HG02970 (cell line): ENCODE results near the gene RALGPS1.

Experiments used
- ATAC-seq: cut with Tn5 transposase; IDR thresholded peaks from one replicate; pipeline ENCODE4 v1.9.1; 2021; ENCODE audit warnings: mild to moderate bottlenecking, moderate library complexity, moderate number of reproducible peaks; ENCODE audit not compliant: unreplicated experiment, low FRiP score

RALGPS1 gene

DNA sequence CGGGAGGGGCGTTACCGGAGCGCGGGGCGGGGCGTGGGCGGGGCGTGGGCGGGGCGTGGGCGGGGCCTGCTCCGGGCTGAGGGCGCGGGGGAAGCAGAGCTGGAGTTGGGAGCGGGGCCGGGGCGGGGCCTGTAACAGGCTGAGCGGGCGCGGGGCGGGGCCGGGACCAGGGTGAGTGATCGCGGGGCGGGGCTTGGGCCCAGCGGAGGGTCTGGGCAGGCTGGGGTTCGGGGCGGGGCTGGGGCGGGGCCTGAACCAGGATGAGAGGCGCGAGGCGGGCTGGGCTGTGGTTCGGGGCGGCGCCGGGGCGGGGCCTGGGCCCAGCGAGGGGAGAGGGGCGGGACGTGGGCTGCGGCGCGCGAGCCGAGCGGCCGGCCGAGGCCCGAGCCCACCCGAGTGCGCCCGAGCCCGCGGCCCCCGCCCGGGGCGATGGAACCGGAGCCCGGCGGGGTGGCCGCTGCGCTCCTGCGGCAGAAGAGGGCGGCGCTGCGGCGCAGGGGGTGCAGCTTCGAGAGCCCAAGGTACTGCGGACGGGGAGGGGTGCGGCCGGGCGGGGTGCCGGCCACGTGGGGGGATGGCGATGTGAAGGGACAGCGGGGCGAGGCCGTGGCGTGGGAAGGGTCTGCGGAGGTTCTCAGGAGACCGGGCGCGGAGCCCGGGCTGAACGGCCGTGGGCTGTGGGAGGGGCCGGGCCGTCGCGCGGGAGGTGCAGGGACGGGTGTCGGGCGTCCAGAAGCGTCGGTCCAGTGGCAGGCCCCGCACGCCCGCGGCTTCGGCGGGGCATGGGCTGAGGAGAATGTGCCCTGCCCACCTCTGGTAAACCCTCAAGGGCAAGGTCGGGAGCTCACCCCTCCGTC, 310.5 kb downstream of the RALGPS1 start:
- peak; percentile 48 for ATAC-seq

DNA sequence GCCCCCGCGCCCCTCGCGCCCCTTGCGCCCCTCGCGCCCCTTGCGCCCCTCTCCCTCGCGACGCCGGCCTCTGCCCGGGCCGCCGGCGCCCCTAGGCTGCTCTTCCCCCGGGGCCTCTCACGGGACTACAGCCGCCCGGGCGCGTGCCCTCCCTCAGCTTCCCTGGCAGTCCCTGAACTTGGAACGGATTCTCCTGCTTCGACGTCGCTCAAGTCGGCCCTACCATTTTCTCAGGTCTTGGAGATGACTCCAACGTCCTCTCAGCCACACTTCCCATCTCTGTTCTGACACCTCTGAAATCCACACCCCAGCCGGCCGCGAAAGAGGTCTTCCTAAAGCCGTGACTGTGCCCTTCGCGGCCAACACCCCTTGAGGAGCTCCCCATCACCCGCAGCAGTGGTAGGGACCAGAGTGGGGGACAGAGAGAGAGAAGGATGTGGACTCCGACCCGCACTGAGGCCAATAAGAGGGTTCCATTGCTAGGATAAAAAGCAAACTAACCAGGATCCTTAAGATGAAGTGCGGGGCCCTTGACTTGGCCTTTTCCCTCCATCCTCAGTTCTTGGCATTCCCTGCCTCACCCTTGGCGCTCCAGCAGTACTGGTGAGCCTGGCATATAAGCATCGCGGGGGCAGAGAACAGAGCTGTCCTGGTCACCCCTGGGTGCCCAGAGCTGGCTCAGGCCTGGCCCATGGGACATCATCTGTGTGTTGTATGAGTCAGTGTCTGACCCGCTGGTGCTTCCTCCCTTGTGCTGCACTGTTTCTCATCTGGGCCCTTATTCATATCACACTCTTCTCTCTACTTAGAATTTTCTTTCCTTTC, 311.4 kb downstream of the RALGPS1 start:
- no peak for ATAC-seq

DNA sequence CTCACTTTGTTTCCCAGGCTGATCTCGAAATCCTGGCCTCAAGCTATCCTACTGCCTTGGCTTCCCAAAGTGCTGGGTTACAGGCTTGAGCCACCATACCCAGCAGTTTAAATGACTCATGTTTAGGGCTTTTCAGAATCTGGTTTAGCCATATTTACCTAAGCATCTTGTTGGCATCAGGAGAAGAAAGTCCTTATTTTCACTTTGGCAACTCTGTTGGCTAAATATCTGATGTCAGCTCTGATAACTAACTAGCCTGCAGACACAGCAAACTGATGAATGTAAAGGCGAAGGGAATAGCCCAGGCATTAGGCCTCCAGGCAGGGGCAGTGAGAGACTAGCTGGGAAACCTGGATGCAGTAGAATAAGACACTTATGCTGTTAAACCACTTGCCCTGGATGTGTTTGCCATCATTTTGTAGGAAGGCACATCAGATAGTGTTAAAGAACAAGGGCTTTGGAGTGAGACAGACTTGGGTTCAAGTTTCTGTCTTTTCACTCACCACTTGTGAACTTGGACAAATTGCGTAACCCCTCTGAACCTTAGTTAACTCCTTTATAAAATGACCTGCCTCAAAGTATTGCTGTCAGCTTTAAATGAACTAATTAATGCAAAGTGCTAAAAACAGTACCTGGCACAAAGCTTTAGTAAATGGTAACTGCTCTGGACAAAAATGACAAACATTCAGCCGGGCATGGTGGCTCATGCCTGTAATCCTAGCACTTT, 315.3 kb downstream of the RALGPS1 start:
- ATAC-seq, result no peak

DNA sequence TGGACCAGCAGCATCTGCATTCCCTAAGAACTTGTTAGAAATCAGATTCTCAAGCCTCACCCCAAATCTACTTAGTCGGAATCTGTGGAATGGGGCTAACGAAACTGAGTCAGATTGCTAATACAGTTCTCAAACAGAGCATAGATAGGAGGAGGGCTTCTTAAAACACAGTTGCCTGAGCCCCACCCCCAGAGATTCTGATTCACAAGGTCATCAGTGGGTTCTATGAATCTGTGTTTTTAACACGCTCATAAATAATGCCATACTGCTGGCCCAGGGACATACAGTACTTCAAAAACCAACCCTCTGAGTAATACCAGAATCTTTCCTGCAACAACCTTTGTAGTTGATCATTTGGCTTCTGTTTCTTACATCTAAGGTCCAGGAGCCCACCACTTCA, 317.1 kb downstream of the RALGPS1 start:
- no peak for ATAC-seq

DNA sequence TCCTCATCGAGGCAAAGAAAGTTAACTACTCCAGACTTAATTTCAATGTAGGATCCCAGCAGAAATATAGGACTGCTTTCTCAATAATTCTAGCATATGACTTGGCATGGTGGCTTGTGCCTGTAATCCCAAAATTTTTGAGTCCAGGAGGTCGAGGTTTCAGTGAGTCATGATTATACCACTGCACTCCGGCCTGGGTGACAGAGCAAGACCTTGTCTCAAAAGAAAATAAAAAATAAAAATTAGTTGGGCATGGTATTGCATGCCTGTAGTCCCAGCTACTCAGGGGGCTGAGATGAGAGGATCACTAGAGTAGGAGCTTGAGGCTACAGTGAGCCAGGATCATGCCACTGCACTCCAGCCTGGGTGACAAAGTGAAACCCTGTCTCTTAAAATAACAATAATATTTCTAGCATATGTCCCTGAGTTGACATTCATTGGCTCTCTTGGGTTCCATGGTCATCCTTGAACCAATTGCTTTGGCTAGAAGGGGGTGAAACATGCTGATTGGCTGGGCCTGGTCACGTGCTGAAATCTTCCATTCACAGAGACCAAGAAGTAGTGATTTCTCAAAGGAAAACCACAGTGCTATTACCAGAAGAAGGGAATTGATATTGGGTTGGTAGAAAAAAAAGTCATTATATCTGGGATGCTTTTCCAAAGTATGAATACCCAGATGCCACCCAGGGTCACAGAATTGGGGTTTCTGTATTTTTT, 318.4 kb downstream of the RALGPS1 start:
- ATAC-seq, result no peak

DNA sequence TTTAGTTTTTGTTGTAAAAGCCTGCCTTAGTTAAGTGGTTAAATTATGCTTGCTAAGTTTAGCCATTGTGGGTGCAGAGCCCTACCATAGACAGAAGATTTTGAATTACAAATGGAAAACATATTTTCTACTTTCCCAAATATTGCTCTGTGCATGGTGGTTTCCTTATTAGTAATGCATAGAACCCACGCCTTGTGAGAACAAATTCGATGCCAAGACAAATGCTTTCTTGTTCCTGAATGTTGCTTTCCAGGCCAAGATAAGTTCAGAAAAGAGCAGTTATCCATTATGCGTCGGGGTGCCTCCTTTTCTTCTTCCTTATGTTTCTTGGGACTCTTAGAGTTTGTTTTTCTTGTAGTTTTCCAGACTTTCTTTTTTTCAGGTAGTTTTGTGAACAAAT, 319.0 kb downstream of the RALGPS1 start:
- no peak for ATAC-seq

DNA sequence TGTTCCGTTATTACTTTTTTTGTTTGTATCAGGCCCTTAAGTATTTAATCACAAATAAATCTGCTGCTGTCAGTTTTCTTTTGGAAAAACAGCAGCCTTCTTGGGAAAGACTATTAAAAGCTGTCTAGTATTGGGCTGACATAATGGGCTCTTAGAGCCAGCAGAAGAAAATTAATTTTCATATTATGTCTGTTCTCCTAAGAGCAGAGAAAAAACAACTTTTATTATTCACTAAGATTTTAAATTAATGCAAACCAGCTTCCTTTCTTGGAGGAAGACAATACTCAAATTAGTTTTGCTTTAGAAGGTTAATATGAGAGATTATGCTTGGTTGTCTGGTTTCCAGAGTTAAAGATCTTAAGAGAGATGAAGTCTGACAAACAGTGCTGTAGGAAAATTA, 319.4 kb downstream of the RALGPS1 start:
- ATAC-seq, result no peak

DNA sequence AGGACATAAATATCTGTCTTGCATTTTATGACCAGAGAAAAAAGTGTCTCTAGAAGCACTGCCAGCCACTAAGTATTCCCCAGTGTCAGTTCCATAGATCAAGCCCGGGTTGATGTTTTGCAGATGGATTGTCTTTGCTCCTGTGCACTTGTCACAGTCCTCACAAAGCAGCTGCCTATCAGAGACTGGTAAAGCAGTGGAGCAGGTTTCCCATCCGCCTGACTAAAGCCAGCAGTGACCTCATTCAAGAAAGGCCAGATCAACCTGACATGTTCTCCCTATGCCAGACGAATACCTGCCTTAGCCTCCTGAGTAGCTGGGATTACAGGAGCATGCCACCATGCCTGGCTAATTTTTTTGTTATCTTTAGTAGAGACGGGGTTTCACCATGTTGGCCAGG, 323.2 kb downstream of the RALGPS1 start:
- no peak for ATAC-seq

DNA sequence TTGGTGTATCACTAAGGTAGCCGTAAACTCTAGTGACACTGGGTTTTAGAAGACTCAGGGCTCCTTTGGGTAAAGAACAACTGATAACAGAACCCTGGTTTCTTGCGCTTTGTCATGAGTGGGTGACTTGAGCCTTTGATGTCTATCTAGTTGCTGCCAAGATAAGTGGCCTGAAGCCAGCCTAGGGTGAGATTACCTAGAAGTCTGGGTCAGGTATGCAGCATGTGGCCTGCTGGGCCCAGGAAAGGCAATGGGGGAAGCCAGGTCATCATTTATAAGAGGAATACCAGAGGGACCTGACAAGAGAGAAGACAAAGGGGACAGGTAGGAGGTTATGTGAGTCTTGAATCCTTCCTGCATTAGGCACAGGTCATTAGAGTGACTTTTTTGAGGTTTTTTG, 326.8 kb downstream of the RALGPS1 start:
- no peak for ATAC-seq

DNA sequence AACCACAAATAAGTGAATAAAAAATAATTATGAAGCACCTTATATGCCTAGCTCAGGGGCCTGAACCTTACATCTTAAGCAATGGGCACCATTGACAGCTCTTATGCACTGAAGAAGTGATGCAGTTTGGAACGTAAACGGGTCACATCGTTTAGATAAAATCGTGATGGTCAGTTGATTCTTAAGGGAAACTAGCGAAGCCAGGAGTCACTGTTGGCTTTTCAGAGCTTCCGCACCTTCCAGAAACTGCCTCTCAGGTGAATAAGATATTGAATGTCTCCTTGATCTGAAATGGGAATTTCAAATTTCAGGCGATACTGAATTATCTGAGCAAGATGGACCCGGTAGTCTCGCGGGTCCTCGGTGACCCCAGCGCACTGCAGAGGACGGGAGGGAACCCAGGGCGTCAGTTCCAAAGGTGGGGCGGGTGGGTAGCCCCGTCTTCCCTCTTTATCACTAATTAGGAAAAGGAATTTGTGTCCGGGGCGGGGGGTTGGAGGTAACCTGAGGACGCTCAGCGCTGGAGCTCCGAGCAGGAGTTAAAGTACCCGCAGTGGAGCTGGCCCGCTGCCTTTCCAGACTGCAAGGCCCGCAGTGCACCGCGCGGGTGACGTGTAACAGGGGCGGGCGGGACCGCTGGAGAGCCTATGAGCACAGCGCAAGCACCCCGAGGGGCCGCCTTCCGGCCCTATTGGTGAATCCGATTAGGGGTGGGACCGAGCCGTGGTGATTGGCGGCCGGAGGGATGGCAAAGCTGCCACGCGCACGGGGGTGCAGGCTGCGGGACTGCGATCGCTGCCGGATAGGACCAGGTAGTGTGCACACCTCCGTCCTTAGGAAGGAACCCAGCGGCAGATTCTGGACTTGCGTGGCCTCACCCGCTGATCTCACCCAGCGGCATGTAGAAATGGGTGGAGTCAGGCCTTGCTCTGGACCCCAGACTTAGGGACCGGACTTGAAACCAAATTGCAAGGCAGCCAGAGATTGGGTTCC, 330.3 kb downstream of the RALGPS1 start:
- ATAC-seq, result peak; percentile 97

DNA sequence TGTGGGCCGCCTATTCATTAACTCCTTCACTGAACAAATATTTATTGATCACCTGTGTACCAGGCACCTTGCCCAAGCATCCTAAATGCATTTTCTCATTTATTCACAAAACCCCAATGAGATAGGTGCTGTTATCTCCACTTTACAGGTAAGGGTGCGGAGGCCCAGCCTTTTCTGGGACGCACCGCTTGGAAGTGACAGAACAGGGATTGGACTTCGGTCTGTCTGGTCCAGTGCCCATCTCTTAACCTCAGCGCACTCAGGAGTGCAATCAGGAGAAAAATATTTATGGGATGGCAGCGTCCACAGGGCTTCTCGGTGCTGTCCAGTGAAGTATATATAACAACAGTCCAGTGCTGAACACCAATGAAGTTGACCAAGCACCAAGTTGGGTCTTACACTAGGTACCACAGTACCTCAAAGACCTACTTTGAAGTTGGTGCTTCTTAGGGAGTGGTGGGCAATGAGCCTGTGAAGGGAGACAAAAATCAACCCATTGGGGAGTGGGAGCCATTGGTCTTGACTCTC, 331.1 kb downstream of the RALGPS1 start:
- no peak for ATAC-seq

DNA sequence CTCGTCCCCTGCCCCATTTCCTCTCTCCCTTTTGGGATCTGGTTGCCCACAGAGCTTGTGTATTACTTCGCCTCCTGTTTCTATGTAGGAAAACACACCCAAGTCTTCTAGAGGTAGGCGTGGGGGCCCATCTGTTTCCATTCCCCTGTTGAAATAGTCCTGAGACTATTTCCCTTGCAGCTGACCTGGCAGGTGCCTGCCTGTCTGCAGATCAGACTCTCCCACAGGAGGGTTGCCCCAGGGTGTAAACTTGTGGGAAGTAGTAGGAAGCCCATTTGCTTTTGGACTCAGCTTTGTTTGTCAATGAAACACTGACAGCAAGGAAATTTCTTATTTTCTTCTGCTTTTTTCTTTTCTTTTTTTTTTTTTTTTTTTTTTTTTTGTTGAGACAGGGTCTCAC, 333.7 kb downstream of the RALGPS1 start:
- no peak for ATAC-seq

DNA sequence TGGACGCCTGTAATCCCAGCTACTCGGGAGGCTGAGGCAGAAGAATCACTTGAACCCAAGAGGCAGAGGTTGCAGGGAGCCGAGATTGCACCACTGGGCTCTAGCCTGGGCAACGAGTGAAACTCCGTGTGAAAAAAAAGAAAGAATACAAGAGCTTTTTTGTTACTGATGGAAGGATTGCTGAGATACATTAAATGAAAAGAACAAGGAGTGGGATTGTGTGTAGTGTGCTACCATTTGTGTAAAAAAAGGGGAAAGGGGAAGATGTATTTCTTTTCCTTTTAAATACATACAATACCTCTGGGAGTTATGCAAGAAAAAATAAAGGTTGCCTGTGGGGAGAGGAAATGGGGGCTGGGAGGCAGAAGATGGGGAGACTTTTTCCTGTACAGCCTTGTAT, 335.3 kb downstream of the RALGPS1 start:
- ATAC-seq, result no peak

DNA sequence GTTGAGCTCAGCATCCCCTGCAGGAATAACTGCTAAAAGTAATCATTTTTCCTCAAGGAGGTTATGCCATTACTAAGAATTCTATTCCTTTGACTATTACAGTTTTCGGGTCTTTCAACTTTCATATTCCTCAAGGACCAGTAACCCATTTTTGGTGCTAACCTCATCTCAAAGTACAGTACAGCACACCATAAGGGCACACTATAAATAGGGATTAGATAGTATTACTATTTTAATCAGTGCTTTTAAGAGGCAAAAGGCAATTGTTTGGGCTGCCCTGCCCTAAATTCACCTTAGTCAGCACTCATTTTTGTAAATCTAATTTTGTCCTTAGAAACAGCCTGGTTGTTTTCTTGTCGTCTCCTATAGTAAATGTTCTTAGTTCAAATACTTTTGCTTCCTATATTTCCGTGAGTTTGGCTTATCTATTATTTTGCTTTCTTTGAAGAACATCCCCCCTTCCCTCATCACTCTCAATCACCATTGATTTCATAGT, 336.4 kb downstream of the RALGPS1 start:
- no peak for ATAC-seq

DNA sequence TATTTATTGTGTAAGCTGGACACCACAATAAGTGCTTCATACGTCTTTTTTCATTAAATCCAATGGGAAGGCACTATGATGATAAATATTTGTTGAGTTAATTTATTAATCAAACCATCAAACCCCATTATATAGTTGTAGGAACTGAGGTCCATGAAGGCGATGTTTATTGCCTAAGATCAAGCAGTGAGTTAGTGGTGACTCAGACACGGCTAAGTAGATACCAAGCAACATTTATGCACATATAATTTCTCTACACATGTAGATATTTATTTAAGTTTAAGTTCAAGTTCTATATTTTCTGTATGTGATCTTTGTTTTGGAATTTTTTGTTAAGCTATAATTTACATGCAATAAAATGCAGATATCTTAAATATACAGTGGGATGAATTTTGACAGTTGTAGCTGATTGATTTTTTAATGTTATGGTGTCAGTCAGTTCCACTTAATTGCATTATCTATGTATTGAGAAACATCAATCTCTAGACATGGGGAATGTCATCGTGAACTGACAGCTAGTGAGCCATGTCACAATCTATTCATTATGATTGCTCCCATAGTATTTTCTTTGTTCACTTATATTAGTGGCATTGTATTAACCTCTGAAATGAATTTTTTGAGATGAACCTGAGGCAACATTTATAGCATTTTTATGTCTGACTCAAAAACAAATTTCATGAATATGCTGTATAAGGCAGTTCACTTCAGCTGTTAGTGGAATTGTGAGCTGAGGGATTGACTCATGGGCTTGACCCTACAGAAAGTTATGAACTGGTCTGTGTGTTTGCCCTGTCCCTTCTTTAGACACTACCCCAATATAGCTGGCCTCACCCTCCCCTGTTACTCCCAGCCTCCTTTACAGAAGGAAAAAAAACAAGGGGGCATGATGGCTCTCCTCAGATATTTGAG, 338.1 kb downstream of the RALGPS1 start:
- ATAC-seq, result no peak

DNA sequence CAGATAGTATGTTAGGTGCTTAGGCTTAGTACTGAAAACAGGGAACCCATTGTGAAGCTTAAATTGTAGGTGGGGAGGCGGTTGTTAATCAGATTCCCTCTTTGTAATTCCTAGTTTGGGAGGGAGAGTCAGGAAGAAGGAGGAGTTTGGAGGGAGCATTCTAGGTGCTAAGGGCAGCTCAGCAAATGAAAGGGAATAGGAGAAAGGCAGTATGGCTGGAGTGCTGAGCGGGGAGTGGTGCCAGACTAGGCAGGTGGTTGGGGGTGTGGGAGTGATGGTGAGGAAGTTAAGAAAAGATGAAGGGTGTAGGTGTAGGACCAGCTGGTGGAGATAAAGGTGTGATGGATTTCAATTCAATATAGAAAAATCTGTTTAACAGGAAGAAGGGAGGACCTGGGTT, 338.9 kb downstream of the RALGPS1 start:
- ATAC-seq, result no peak

DNA sequence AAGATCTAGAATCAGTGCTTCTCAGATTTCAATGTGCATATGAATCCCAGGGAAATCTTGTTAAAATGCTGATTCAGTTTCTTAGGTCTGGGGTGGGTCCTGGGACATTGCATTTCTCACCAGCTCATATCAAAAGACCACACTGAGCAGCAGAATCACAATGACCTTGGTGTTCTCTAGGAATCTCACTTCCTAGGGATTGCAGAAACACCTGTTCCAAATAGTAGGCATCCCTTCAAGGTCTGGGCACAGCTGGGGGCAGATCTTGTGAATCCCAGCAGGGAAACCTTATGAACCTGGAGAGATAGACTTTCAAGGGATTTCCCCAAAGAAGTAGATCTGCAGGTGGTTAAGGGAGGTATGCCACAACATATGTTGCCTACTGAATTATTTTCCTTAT, 341.1 kb downstream of the RALGPS1 start:
- ATAC-seq, result no peak

DNA sequence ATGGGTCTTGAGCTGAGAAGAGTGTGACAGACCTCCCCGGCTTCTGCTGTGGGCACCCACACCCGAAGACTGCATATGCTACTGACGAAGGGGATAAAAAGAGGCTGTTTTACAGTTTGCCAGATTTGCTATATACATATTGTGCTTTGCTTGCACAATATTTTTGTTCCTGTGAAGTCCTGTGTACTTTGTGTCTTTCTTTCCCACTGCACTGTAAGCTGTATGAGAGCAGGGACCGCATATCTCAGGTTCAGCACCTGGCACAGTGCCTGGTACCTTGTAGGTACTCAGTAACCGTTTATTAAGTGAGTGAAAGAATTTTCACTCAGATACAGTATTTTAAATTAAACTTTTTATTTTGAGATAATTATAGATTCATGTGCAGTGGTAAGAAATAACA, 341.7 kb downstream of the RALGPS1 start:
- no peak for ATAC-seq
